Activated CD4-positive, CD25-positive, alpha-beta regulatory T cell treated with anti-CD3 and anti-CD28 coated beads, Interleukin-2, amount 50 U/mL, for 72 hours (primary cell): ENCODE measurements around the gene SNCB.
A peak's percentile ranks its signal among the peaks of the same experiment; 100 is the strongest.

Source experiments
- DNase-seq: peaks from one replicate; pipeline ENCODE4 v3.0.0; 2021

The SNCB gene

GRCh38 chr5:176629853-176630680, at the start of gene SNCB, which contains the start of gene EIF4E1B:
SNCB (minus strand) TSS chr5:176630534; CDS start chr5:176629654, 880 bp downstream.
EIF4E1B (plus strand) TSS chr5:176630675; CDS start chr5:176642788, 12,113 bp downstream.
- peak; percentile 33 for DNase-seq

DNA sequence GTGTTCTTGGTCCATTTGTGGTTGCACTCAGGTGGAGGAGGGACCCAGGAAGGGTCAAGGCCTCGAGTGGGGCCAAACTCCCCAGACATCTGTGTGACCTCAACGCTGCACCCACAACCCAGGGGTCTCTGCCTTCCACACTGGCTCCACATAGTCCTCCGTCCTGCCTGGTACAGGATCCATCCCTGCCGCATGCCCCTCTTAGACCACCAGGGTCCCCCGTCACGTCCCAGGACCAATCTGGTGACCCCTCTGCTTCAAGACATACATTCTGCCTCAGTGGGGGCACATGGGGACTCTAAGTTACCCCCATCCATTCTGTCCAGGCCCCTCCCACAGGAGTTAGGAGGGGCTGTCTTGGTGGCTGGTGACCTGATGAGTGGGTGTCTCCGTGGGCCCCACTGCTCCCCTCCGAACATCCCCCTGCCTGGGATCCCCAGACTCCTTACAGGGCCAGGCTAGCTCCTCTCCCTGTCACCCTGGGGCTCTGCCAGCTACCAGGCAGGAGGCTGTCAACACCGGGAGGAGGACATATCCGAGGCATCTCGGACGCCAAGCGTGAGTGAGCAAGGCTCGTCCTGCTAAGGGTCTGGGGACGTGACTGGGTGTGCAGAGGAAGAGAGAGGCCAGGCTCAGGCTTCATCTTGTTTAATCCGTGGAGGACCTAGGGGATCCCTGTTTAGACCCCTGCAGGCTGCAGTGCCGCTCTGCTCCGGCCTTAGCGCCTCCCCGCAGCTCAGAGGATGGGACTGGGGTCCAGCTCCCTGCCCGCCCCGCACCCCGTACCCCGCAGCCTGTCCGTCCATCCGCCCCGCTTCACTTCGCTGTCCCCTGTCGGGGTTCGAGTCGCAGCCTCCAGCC, 49.3 kb upstream of the SNCB start:
- DNase-seq, result no peak

GRCh38 chr5:176678584-176678983, 48.2 kb upstream of the SNCB start:
- no peak for DNase-seq

DNA sequence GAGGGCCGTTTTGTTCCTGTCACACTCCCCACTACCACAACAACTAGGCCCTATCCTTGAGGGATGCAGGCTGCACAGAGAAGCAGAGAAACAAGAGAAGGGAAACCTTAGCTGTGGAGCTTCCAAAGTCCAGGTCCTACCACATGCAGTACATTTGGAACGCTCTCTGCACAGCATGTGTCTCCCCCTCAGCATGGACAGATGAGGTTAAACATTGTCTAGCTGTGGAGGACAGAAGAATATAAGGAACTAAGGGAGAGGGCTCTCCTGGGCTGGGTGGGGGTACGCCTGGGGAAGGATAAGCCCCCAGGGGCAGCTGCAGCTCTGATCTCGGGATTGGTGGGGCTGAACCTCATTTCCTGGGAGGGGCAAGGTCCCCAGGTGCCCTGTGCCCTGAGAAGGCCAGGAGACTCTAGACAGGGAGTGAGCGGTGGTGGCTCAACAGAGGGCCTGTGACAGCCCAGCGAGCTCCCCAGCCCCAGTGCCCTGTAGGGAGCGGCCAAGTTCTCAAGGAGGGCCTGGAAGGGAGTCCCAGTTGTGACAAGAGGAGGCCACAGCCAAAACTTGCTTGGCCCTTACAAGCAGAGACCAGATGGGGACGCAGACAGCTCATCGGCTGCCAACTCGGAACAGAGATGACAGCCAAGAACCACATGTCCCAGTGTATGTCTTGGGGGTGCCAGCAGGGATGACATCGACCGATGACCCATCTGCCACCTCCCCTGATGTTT, 47.0 kb upstream of the SNCB start:
- DNase-seq, result no peak

DNA sequence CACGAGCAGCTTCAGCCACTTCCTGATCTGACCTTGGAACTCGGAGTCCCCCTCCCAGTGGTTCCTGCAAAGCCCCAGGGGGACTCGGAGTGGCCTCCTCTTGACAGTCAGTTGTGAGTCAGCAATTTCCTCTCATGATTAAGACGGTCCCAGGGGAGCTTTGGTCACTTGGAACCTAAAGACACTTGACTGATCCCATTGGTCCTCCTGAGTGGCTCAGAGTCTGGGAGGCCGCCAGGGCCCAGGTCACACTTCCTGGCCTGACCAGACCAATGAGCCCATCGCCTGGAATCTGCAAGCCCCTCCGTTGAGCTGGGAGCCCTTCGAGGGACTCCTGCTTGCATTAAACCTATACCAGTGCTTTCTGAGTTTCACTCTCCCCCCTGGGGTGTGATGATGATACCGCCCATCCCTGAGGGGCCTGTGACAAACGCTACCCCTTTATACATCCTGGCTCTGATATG, 46.1 kb upstream of the SNCB start:
- no peak for DNase-seq

GRCh38 chr5:176675676-176676360, 45.5 kb upstream of the SNCB start:
- no peak for DNase-seq

DNA sequence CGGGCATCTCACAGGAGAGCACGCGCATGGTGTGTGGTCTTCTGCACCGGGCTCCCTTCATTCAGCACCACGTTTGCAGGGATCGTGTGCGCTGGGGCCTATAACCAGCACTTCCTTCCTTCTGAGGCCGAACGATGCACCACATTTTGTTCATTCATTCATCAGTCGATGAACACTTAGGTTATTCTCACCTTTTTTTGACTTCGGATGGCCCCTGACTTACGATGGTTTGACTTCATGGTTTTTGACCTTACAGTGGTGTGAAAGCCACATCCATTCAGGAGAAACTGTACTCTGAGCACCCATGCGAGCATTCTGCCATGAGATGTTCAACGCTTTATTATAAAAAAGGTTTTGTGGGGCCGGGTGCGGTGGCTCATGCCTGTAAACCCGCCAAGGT, 44.5 kb upstream of the SNCB start:
- no peak for DNase-seq

DNA sequence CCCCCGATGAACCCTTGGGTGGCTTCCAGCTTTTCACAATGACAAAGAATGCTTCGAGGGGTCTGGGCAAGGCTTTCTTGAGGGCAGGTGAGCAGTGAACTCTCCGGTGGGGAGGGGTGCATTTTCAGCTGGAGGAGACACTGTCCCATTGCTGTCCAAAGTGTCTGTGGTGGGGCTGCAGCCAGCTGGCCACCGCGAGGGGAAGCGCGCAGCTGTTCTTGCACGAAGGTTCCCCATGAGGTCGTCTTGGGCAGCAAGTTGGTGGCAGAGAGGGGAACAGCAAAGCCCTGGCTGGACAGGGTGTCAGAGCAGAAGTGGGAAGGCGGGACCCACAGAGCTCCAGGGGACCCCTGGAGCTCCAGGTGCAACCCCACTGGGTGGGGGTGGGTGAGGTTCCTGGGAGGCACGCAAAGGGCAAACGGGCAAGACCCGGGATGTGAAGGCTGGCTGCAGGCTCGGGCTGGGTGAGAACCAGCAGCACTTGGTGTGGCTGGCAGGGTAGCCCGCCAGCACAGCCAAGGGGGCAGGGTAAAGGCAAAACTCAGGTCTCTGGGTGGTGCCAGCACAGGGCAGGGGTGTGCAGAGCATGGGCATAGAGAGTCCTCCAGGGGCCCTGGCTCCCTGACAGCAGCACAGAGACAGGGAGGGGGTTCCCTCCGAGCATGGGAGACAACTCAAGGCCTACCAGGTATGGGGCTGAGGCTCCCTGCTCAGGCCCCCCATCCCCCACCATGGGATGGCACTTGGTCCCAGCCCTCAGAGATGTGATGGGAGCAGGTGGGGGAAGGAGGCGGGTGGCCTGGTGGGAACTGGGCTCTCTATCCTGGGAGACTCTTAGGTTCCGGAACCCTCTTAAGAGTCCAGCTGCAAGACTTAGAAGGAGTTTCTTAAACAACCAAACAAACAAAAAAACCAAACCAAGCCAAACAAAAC, 43.6 kb upstream of the SNCB start:
- DNase-seq, result no peak

DNA sequence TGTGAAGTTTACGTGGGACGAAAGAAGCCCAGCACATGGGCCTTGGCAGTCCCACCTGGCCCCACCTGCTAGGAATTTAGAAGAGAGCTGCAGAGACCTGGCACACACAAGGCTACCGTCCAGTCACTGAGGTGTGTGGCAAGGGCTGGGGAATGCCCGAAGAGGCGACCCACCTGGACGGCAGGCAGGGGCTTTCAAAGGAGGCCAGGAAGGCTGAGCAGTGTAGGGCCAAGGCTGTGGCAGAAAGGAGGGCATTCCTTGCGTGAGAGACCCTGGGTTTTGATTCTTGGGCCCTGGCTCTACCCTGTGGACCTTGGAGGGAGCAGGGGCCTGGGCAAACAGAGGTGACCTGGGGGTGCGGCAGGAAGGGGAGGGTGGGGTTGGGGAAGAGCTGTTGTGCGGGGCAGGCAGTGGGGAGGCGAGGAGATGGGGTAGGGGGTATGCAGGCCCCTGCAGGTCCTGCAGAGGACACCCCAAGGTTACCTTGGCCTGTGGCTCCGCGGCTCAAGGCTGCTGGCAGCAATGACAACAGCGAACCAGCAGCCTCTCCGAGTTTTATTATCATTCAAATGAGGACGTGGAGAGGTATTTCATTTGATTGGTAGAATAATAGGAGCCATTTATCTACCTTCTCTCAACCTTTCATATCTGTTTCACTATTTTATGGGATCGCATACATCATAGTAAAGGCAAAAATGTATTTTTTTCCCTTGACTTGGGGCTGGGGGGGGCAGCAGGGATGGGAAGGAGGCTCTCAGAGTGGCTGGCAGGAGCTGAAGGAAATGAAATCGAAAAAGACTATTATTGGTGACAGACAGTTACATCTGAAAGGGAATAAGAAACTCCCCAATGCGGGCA, 41.8 kb upstream of the SNCB start:
- DNase-seq, result no peak

DNA sequence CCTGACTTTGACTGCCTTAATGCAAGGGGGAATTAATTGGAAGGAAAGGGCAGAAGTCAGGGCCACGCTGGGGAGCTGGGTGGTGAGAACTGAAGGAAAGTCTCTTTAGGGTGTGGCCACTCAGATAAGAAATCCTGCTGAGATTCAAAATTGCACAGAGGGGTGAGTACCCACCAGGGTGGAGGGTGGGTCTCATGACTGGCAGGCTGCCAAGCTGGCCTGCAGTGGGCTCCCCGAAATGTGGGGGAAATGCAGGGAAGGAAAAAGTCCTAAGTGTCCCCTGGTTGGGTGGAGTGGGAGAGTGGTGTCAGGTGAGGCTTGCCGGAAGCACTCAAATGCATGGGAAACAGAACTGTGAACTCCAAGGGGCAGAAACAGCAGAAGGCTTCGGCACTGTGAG, 41.1 kb upstream of the SNCB start:
- no peak for DNase-seq

GRCh38 chr5:176670449-176670848, 40.1 kb upstream of the SNCB start:
- no peak for DNase-seq

DNA sequence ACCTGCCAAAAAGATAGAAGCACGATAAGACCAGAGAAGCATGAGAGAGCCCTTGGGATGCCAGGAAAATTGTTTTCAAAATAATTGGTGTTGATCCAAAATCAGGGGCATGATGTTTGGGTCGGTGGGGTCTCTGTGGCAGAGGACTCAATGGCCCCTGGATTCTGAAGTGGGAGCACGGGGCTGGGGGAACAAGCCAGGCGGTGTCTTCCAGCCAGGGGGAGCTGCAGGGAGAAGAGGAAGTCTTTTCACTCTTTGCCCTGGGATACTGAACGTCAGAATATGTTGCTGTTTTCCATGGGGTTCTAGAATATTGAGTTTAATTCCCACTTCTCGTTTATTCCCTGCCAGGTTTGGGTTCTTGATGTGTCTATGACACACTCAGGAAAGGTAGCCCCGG, 37.3 kb upstream of the SNCB start:
- no peak for DNase-seq

DNA sequence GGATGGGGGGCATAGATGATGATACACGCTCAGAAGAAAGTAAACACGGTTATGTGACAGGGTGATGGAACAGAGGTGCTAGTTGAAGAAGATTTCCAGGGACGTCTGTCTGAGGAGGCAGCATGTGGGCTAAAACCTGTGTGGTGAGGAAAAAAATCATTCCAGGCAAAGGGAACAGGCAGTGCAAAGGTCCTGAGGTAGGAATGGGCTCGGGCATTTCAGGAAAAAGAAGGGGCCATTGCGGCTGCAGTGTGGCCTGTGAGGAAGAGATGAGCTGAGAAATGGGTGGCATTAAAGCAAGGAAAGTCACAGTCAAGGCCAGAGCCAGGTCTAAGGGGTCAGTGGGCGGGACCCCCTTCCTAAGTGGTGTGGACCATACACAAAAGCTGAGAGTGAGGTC, 35.2 kb upstream of the SNCB start:
- DNase-seq, result no peak

- no peak for DNase-seq
Observed at GRCh38 chr5:176664886-176665285, 34.6 kb upstream of the SNCB start.

- no peak for DNase-seq
Observed at GRCh38 chr5:176664479-176664878, 34.1 kb upstream of the SNCB start.

DNA sequence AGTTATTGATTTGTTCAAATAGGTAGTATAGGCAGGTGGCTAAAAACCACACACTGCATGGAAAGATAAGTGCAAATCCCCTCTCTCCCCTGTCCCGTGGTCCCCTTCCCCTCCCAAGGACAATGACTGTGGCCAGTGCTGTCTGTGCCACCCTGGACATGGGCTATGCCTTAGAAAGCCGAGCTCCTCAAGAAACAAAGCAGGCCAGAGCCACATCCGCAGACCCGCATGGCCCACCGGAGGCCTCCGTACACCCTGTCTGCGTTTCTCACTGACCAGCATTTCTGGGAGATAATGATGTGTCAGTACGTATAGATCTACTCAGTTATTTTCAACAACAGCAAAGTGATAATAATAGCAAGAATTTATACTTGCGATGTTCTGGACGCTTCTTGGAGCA, 33.2 kb upstream of the SNCB start:
- DNase-seq, result no peak

DNA sequence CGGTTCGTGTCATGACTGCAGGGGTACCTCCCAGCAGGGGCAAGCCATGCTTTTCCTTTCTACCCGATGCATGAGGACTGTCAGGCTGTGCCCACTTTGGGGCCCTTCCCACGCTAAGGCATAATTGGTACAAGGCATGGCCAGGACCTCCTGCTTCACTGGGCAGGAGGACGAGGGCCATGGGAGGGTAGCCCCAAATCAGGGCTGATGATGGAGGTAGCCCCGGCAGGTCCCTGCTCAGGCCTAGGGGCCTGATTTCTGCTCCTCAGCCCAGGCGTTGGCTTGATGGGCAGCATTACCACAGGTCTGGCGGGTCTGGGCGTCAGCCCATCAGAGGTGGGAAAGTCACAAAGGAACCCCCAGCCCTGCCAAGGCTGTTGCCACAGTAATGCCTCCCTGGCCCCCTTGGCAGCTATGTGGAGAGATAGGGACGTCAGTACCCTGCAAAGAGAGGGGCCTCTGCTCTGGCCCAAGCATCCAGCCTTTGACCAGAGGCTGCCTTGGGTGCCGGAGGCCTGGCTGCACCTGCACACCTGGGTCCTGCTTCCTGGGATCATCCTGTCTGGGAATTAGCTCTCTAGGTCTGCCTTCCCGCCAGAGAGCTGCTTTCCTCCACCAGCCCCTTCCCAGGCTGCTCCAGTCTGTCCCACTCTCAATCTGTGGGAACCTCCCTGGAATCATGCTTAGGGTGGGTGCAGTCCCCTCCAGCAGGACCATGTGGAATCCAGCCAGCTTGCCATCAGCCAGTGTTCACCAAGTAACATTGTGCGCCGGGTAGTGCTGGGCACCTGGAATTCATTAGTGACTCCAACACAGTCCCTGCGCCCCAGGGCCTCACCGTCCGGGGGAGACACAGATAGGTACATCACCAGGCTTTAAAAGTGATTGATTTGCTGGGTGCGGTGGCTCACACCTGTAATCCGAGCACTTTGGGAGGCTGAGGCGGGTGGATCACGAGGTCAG, 32.3 kb upstream of the SNCB start:
- no peak for DNase-seq

GRCh38 chr5:176661676-176662075, 31.3 kb upstream of the SNCB start:
- DNase-seq, result no peak
